ENCODE data around the gene CIZ1.
"Not testable (repeated sequence)": the region's sequence is repeated elsewhere in the genome, so short reads cannot be mapped to it uniquely, and the experiment has no call there.

The CIZ1 gene

GRCh38 chr9:128190516-128191405 is 611 bp downstream of the CIZ1 start:
- in situ Hi-C loops (cut with HindIII; ENCODE audit: low sequenced_read_pairs): no loop called here

DNA sequence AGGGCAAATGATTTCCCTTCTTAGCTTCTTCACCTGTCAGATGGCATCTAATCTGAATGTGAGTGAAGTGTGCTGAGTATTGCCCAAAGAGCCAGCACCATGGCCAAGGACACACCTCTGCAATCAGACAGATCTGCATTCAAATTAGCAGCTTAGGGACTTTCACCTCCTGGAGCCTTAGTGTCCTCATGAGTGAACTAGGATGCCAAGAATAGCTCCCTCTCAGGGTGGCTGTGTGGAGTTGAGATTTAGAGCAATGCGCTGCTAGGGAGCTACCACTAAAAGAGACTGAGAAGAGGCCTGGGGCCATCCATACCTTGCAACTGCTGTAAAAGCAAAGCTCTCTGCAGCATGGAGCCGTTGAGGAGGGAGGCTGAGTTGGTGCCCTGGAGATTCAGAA is 1.4 kb downstream of the CIZ1 start:
- in situ Hi-C loops (cut with HindIII; ENCODE audit: low sequenced_read_pairs): no loop called here

GRCh38 chr9:128188209-128188608 is 3.2 kb downstream of the CIZ1 start:
- in situ Hi-C loops (cut with HindIII; ENCODE audit: low sequenced_read_pairs): no loop called here

GRCh38 chr9:128187361-128187760 is 4.0 kb downstream of the CIZ1 start:
- in situ Hi-C loops (cut with HindIII; ENCODE audit: low sequenced_read_pairs): no loop called here

DNA sequence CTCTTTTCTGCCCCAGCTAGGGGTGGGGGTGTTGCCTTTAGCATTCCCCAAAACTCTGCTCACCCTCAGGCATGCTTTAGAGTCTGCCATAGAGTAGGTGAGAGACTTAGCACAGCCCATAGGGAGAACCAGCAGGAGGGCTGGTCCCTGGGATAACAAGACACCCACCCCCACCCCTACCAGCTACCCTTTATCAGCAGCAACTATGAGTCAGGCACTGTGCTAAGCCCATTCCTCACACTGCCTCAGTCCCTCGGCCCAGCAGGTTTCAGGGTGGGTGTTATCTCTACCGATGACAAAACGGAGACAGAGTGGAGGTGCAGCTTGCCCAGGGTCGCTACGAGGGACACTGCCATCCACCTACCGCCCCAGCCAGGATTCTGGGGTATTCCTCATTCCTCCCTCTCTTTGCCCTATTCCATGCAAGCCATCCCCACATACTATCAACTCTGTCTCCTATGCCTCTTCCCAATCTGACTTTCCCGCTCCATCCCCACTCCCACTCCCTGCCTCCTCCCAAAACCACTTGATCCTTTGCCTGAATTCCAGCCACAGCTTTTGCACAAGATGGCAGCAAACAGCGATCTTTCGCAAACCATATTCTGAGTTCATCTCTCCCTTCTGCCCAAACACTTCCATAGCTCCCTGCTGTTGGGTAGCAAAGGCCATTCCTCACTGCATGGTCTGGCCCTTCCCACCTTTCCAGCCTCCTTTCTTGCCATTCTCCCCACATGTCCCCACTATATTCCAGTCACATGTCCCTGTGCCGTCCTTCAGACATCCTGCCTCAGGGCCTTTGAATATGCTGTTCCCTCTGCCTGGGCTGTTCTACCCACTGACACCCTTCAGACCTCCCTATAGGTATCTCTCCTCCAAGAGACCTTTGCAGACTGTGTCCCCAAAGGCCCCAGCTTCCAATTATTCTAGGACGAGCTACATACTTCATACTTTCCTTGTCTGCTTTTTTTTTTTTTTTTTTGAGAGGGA is 5.1 kb downstream of the CIZ1 start:
- in situ Hi-C loops (cut with HindIII; ENCODE audit: low sequenced_read_pairs): no loop called here

- in situ Hi-C loops (cut with HindIII; ENCODE audit: low sequenced_read_pairs): no loop called here
These were observed 8.3 kb downstream of the CIZ1 start for GRCh38 chr9:128182893-128183588.

DNA sequence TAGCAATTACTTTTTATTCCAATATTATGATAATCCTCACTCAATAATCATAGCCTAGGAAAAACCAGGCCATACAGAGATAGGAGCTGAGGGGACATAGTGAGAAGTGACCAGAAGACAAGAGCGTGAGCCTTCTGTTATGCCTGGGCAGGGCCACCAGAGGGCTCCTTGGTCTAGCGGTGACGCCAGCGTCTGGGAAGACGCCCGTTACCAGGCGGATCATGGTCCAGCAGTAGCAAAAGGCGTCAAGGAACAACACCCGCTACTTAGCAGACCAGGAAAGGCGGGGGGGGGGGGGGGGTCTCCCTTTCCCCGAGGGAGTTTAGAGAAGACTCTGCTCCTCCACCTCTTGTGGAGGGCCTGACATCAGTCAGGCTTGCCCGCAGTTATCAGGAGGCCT is 9.9 kb downstream of the CIZ1 start:
- in situ Hi-C loops (cut with HindIII; ENCODE audit: low sequenced_read_pairs): not testable (repeated sequence)

GRCh38 chr9:128180447-128180846 is 10.9 kb downstream of the CIZ1 start:
- in situ Hi-C loops (cut with HindIII; ENCODE audit: low sequenced_read_pairs): no loop called here

- in situ Hi-C loops (cut with HindIII; ENCODE audit: low sequenced_read_pairs): no loop called here
These were observed 11.4 kb downstream of the CIZ1 start for GRCh38 chr9:128180001-128180400.

- in situ Hi-C loops (cut with HindIII; ENCODE audit: low sequenced_read_pairs): no loop called here
These were observed 12.5 kb downstream of the CIZ1 start for GRCh38 chr9:128178806-128179431.

DNA sequence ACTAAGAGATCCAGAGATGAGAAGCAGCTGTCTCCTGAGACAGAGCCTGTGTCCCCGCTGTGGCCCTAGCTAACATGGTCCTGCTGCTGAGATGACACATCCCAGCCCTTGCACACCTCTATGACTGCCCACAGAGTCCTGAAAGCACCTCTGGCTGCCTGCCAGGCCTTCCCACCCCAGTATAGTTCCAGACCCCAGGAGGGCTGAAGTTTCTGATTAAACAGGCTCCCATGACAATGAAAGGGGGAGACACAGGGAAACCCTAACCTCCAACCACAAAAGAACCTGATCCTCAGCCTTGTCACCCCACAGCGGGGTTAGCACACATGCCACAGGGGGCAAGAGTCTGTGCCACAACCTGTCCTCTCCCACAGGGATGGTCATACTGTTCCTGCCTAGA is 15.6 kb downstream of the CIZ1 start:
- in situ Hi-C loops (cut with HindIII; ENCODE audit: low sequenced_read_pairs): no loop called here

DNA sequence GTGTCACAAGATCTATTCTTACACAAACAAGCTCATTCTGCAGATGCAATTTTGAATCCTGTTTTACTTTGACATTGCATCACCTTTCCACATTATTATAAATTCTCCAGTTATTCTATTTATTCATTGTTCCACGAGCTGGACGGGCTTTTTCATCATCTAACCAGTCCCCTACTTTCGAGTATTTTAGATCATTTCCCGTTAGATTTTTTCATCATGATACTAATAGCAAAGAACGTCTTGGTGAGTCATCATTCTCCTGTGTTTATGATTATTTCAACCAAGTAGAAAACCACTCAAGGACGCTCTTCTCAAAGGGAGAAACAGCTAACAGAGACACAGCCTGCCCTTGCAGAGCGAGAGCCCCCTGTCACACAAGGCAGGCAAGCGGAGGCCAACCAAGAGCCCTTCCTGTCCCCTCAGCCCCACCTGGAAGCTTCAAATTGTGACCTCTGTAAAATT is 16.2 kb downstream of the CIZ1 start:
- in situ Hi-C loops (cut with HindIII; ENCODE audit: low sequenced_read_pairs): no loop called here

DNA sequence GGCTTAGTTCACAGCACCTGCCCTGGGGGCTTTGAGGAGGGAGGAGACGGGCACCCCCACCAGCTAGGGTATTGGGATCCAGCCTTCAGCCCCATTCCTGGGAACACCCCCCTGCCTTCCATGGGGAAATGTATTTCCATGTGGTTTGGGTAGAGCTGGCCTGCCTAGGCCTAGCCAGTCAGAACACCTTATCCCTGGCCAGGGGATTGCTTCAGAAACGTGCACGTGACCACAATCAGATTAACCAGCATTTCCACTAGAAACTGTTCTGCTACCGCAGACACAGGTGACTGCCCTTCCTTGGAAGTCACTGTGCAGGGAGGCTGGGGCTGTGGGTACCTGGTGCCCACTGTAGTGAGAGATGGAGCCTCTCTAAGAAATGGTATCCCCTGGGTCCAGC is 17.3 kb downstream of the CIZ1 start:
- in situ Hi-C loops (cut with HindIII; ENCODE audit: low sequenced_read_pairs): no loop called here

DNA sequence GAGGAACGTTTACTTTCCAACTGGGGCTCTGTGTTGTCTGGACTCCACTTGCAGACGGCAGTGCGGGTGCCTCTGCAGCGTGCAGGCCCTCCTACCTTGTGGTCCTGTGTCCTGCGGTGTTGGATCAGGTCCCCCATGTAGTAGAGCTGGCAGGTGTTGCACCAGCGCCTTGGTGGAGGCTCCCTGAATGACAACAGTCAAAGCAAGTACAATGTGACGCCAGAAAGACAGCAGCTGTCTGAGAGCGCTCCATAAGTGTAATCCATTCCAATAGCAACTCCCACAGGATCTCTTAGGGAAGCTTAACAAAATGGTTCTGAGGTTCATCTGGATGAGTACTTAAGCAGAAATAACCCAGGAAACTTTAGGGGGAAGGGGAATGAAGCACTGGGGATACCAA is 21.4 kb downstream of the CIZ1 start:
- in situ Hi-C loops (cut with HindIII; ENCODE audit: low sequenced_read_pairs): no loop called here

DNA sequence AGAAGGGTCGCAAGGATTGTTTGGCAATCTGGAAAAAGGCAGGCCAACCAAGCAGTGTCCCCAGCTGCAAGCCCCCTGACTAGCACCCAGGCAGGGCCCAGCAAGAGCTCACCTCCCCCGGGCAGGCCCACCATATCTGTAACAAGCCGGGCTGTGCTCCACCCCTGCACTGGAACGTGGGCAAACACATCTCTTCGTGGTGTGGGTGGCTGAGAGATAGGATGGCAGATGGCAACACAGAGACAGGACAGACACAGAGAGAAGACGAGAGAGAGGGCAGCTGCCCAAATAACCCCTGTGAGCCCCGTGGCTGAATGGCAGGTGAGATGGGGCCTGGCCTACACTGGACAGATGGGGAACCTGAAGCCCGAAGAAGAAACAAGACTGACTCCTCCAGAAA is 21.9 kb downstream of the CIZ1 start:
- in situ Hi-C loops (cut with HindIII; ENCODE audit: low sequenced_read_pairs): no loop called here

DNA sequence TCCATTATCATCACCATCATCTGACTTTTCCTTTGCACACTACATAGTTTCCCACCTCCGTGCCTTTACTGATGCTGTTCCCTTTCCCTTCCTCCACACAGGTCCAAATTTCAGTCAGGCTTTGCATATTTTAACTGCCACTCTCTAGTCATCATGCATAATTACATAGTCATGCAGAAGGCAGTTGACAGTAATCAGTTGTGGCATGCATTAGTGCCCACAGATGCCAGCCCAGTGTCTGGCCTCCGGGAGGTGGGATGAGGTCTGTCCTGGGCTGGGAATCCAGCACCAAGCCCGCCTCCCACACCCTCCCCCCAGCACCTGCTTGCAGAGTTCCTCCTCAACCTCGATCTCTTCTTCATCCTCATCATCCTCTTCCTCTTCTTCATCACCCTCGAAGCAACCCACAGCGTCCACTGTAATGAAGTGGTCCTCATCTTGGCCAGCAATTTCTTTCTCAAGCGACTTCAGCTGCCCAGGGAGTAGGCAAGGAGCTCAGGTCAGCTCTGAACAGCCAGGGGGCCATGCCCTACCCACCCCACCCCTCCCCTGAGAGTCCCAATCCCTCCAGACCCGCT is 22.6 kb downstream of the CIZ1 start:
- in situ Hi-C loops (cut with HindIII; ENCODE audit: low sequenced_read_pairs): no loop called here

- in situ Hi-C loops (cut with HindIII; ENCODE audit: low sequenced_read_pairs): no loop called here
These were observed 24.2 kb downstream of the CIZ1 start for GRCh38 chr9:128167209-128167608.

GRCh38 chr9:128166169-128166568 is 25.2 kb downstream of the CIZ1 start:
- in situ Hi-C loops (cut with HindIII; ENCODE audit: low sequenced_read_pairs): no loop called here

GRCh38 chr9:128164307-128164885 is 27.0 kb downstream of the CIZ1 start:
- in situ Hi-C loops (cut with HindIII; ENCODE audit: low sequenced_read_pairs): no loop called here

Measured in DLD1 (cell line).